Effector CD4-positive, alpha-beta T cell (primary cell): ENCODE measurements around the gene C1S.
A peak's percentile ranks its signal among the peaks of the same experiment; 100 is the strongest.
"Not testable (repeated sequence)": the region's sequence is repeated elsewhere in the genome, so short reads cannot be mapped to it uniquely, and the experiment has no call there.

Source experiments
- DNase-seq: peaks from one replicate; pipeline ENCODE4 v3.0.0-alpha.2; 2020

The C1S gene

DNA sequence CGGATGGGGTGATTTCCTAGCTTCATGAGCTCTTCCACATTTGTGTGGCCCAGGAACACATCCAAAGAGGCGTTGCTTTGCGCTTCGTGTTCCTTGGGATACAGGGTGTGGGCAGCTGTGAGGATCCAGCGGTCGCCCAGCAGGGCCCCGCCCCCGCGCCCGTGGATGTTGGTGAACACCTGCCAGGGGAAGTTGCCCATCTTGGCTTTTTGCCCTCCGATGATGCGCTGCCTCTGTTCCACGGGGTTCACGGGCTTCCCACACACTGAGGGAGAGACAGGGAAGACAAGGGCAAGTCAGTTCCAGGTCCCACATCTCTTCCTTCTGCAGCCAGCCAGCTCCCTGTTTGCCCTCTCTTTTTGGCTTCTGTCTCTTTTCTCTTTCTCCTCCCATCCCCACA, 20.5 kb downstream of the C1S start:
- DNase-seq: no peak

DNA sequence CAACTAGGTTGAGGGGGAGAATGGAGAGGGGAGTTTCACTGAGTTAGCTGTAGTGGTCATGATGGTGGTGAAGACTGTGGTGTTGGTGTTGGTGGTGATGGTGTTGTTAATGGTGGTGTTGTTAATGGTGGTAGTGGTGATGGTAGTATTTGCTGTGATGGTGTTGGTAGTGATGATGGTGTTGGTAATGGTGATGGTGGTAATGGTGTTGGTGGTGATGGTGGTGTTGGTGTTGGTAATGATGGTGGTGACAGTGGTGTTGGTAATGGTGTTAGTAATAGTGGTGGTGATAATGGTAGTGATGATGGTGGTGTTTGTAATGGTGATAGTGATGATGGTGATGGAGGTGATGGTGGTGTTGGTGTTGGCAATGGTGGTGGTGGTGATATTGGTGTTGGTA, 22.6 kb downstream of the C1S start:
- no peak for DNase-seq

DNA sequence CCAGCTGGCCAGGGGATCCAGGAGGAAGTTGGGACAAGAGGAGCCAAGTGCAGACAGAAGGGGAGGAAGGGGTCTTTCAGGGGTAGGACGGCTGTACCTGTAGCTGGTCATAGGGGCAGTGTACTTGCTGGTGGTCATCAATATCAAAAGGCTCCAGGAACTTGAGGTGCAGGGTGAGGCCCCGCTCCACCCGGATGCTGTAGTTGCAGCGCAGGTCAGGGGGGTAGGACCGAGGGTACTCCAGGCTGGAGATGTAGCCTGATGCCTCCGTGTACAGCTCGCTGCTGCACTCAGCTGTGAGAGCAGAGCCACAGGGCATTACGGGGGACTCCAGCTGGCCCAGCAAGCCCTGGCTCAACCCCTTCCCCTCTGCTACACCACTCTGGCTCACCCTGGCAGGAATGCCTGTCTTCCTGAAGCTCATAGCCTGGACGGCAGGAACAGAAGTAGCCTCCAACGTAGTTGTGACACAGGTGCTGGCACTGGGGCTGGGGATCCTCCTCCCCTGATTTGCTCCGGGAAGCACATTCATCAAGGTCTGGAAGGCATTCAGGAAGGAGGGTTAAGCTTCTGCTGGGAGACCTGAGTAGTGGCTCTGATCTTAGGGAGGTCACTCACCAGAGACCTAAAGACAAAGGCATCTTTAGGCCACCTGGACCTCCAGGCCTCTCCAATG, 28.8 kb downstream of the C1S start:
- no peak for DNase-seq

DNA sequence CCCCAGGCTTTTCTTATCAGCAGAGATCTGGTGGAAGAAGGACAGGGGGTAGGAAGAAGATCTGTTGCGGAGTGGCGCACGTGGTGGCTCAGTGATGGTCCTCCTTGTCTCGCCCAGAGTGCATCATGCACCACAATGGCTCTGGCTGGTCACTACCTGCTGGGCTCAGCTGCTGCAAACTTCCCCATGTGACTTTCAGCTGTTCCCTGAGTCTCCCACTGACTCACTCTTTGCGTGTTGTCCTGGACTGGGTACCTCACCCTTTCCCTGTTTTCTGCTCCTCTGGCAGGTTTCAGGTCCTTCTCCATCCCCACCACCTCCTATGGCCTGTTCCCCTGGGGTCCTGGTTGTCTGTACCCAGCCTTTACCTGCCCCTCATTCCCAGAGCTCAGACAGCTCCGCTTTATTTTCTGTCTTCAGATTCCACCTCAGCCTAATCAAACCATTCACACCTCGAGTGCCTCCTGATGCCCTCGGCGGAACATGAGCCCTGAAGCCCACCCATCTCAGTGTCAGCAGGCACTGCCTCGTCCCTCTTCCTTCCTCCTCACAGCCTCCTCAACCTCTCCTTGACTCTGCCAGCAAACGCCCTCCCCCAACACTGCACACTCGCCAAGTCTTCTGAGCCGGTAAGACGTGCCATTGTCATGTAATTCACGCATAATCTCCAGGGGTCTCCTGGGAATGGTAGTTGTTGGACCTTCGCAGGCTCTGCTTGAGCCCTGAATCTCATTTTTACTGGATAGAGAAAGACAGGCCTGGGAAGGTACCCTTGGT, 29.9 kb downstream of the C1S start:
- no peak for DNase-seq

DNA sequence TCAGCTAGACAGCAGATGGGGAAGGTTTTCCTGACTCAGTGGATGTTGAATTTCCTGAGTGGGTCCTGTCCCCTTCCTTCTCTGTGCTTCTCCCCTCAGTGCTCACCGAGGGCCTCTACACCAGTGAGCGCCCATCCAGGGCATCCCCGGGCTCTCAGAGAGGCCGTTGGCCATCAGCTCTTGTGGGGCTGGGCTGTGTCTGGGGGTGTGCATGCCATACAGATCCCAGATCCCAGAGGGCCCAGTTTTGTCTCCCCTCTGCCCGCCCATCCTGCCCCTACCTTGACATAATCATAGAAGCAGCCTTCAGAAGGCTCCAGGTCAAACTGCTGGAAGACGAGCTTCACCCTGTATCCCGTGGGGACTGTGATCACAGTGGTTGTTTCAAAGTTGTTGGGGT, 30.7 kb downstream of the C1S start:
- DNase-seq: no peak

DNA sequence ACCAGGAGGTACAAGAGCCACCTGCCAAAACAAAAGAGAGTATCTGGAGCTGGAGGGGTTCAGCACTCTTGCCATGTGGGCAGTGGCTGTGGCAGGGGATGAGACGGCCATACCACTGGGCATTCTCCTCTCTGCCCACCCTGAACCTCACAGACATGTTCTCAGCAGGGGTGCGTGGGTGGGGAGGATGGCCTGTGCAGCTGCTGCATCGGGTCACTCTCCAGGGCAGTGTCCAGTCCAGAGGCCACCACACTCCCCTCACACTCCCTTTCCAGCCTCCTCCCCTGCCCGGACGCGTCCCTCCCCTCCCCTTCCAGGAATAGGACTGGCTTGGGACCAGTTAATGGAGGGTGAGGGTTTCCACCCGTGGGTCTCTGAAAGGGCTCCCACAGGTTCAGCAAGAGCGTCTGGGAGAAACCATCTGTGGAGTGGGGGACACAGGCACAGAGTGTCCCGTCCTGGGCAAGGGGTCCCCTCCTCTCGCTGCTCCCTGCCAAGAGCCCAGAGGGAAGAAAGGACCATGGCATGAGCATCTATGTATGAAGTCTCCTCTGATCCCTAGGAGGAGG, 31.2 kb downstream of the C1S start:
- DNase-seq: no peak

DNA sequence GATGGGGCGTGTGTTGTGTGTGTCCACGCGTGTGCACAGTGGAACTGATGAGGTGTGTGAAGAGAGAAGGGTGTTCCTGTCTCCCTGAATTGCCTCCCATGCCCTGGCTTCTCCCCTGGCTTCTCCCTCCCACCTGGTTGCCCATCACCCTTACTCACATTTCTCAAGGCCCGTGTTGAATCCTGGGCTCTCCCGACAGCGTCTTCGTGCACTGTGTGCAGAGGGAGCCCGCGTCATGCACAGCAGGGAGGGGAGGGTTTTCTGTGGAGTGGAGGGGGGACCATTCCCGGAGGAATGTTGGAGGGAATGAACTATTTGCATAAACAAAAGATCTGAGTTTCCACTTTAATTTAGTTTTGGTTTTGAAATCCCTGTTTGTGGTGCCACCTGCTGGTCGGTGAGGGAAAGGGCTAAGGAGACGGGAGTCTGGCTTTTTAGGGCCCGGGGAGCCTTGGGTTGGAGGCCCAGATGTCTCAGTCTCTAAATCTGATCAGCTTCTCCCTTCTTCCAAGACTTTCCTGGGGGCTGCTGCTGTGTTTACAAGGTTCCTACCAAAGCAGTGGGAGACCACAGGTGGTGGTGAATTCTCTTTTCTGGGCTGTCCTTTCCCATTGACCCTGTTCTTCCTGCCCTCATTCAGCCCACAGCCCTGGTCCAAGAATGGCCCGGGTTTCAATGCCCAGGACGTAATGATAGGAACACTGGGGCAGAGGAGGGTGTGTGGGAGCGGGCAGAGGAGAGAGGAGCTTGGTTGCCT, 31.9 kb downstream of the C1S start, which contains the start of gene C1R:
C1R (minus strand) TSS at position 217 of the 757 bp plus-strand sequence; CDS start at position 160, 57 bp downstream.
- DNase-seq: peak; percentile 59

DNA sequence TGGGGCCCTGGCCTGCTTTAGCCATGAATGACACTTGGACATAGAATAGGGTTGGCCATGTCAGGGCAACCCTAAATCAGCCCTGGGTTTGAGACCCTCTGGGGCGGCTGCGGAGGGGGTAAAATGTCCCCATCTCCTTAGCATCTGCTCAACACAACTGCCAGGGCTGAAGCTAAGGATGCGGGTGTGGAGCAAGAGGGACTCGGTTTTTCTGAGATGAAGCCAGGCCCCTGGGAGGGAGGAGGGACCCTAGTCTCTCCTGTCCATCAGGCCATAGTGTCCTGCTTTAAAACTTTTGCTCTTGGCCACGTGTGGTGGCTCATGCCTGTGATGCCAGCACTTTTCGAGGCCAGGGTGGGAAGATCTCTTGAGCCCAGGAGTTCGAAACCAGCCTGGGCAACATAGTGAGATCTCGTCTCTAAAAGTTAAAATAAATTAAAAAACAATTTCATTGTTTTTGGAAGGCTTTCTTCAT, 32.5 kb downstream of the C1S start:
- no peak for DNase-seq

DNA sequence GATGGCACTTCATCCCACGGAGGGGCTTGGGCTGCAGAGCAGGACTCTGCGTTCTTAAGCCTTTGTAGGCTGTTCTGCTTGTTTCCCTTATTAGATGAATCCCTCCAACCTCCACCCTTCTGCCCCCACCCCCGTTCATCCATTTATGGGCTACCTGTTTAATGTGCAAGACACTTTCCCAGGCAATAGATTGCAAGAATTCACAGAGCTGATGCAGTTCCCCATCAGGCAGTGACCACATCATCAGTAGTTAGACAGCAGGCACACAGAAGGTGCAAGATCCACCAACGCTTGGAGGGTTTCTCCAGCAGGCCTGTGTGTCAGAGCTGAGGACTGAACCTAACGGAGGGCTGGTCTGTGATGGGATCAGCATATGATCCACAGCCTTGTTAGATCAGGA, 33.0 kb downstream of the C1S start:
- DNase-seq: no peak

DNA sequence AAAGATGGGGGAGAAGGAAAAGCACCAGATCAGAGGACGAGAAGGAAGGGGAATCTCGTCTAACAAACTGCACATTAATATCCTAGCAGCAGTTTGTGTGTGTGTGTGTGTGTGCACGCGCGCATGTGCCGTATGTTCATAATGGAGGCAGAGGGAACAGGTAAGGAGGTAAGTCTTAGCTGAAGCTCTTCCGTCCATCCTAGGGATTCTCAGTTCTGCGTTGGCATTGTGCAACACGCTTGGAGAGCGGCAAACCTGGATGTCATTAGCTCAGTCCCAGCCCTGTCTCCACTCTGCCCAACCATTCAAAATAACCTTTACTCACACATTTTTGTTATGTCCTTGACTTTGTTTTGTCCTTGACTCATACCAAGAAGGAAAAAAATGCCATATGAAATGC, 33.4 kb downstream of the C1S start:
- no peak for DNase-seq

DNA sequence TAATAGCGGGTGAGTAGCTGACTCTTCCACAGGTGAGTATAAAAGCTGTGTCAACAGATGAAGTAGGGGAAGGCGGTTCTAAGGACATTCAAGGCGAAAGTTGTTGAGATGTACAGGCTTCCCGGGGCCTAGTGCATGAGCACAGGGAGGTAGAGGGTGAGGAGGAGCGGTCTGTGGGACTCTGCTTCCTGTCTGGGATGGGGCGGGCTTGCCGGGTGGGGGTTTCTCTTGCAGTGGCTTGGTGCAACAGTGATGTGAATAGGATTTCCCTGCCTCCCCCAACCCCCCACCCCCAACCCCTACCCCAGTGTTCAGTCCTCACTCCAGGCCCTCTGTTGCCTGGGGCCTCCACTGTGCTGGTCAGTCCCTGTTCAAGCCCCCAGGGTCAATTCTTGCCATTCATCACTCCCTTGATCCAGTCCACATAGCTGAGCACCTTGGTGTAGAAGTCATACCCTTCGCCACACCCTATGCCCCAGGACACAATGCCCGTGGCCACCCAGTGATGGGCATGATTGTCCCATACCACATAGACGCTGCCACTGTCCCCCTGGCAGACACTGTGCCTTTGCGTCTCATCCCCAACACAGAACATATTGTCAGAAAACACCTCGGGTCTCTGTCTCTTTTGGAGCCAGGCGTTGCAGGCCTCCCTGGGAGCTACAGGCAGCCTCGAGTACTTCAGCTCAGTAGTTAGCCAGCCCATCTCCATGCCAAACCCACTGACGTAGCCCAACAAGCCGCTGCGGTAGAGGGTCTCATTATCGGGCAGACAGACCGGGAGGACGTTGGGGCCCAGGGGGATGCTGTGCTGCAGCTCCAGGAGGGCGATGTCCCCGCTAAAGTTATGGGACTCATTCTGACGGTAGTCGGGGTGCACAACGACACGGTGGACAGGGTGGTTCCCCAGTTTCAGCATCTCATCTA, 35.8 kb downstream of the C1S start:
- DNase-seq: no peak

DNA sequence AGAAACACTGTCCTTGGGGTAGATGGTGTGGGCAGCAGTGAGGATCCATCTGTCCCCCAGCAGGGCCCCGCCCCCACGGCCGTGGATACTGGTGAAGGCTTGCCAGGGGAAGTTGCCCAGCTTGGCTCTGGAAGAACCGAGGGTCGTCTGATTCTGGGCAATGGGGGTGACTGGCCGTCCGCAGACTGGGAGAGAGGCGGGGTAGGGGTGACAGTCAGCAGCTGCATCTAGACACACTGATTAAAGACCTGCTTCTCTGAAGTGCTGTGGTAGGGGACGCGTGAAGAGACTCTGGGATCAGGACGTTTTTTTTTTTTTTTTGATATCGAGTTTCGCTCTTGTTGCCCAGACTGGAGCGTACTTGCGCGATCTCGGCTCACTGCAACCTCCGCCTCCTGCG, 36.5 kb downstream of the C1S start:
- DNase-seq: no peak

DNA sequence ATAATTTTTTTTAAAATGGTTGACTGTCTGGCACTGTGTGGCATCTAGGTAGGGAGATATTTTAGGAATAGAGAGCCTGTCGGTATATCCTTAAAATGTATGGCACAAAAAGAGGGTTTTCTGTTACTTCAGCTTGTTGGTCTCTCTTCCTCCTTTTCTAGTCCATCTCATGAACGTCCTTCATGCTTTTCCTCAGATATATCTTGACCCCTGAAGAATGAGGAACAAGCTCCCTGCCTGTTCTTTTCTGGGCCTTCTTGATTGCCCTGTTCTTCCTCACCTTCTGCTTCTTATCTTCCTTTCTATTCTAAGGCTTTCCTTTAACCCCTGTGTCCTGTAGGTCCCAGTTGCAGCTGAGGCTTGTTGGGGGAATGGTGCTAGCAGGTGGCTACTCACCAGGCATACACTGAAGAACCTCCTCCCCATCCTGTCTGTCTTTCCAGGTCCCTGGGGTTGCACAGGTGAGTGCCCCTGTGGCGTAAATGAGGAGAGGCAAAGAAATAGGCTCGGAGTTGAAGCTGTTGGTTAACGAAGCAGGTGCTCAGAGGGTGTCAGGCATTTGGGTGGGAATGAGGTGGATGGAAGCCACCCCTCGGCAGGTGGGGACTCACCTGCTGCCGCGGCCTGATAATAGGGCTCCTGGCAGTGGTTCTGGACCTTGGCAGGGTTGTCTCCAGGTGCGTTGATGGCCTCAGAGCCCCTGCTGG, 38.9 kb downstream of the C1S start:
- no peak for DNase-seq

DNA sequence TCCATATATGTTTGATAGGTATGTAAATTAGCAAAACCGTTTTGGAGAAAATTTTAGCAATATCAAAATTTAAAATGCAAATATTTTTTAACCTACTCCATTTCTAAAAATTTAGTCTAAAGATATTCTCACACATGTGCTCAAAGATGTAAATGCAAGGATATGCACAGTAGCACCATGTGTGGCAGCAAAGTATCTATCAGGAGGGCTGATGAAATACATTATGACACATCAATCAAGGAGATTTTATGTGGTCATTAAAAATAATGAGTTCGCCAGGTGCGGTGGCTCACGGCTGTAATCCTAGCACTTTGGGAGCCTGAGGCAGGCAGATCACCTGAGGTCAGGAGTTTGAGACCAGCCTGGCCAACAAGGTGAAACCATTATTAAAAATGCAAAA, 39.7 kb downstream of the C1S start:
- no peak for DNase-seq

DNA sequence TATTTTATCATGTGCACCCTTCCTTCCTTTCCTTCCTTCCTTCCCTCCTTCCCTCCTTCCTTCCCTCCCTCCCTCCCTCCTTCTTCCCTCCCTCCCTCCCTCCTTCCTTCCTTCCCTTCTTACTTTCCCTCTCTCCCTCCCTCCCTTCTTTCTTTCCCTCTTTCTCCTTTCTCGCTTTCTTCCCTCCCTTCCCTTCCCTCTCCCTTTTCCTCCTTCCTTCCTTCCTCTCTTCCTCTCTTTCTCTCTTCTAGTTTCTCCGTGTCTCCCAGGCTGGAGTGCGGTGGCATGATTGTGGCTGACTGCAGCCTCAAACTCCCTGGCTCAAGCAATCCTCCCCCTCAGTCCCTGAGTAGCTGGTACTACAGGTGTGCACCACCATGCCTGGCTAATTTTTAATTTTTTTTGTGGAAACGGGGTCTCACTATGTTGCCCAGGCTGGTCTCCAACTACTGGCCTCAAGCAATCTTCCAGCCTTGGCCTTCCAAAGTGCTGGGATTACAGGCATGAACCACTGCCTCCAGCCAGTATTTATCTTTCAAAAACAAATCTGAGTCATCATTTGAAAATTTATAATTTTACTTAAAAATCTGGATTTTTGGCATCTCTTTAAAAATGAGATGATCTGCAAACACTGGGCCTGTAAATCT, 40.7 kb downstream of the C1S start:
- no peak for DNase-seq

DNA sequence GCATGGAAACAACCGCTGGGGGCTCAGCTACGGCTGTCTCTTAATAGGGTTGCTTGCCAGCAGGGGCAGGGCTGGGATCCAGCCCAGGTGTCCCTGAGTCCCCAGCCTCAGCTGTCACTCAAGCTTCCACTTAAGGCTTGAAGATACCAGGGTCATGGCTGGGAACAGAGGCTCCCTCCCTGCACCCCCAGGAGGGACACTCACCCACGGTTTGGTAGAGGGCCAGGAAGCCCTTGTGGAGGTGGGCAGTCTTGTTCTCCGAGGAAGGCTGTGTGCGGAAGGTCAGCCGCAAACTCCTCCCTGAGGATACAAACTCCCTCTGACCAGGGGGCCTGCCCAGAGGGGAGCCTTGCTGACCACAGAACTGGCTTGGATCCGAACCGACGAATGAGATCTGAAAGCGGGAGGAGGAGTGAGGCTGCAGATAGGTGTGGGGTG, 41.2 kb downstream of the C1S start:
- DNase-seq: no peak

DNA sequence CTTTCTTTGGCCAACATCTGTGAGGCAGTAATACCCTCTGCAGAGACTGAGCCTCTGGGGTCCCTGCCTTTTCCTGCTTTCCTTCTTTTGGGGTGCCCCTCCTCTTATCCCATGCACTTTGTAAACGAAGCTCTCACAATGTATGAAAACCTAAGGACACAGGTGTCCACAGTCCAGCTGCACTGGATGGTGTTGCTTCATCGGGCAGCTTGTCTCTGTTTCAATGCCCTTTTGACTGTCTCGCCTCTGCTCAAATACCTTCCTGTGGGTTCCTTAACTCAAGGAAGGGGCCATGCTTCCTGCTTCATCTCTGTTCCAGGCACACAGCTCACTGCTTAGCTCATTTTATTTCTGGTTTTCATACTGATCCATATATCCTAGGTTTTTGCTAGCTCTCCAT, 42.1 kb downstream of the C1S start:
- DNase-seq: no peak

DNA sequence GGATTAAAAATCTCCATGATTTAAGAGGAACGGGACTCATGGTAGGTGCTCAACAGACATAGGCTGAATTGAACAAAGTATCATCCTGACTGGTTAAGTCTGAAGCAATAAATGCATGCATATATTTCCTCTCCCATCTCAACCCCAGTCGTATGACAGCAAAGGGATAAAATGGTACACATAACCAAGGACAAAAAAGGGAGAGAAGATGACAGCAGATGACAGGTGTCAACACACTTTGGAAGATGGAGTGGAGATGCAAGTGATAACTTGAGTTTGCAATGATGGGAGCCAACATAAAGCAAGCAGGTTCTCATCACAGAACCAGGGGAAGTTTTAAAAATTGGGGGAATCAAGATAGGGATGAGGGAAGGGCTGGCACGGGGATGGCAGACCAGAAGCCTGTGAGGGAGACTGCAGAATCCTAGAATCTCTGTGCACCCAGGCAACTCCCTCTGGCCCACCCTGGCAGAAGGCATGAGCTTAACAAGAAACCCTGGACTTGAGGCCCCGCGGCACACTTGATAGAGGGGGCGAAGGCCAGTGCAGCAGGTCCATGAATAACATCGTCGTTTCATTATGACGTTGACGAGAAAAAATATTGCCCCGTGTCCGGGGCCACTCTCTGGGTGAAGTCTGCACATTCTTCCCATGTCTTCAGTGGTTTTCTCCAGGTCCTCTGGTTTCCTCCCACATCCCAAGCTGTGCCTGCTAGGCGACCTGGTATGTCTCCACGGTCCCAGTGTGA, 43.5 kb downstream of the C1S start:
- no peak for DNase-seq

DNA sequence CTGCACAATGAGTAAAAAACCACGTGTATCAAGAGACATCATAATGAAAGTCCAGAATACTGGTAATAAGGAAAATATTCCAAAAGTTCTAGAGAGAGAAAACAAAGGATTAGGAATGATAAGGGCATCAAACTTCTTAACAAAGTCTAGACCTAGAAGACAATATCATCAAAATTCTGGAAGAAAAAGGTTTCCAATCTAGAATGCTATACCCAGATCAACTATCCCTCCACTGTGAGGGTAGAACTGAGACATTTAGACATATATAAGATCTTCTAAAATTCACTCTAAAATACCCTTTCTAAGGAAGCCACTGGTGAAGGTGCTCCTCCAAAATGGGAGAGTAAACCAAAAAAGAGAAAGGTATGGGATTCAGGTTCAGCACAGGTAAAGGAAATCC, 45.6 kb downstream of the C1S start:
- no peak for DNase-seq

DNA sequence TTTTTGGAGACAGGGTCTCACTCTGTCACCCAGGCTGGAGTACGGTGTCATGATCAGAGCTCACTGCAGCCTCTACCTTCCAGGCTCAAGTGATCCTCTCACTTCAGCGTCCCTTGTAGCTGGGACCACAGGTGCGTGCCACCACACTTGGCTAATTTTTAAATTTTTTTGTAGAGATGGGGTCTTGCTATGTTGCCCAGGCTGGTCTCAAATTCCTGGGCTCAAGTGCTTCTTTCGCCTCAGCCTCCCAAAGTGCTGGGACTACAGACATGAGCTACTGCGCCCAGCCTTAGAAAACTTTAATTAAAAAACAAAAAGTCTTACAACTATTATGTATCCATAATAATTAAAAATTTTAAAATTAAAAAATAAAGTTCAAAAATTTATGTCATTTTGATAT, 46.7 kb downstream of the C1S start:
- not testable (repeated sequence) for DNase-seq
